Lung (tissue), 12 donors: ENCODE results near the gene SAA1. TPM values are rescaled to one million over a fixed set of nuclear protein-coding genes. Genes with fewer than 3 reads are reported as not detected.
"Not testable (repeated sequence)": the region's sequence is repeated elsewhere in the genome, so short reads cannot be mapped to it uniquely, and the experiment has no call there.

Source experiments
- ATAC-seq: fragments of 200-7000 bp; cut with Tn5 transposase; one replicate; pipeline ENCODE4 v1.9.1; 2020; ENCODE audit warnings: moderate number of reproducible peaks; ENCODE audit not compliant: insufficient read depth, low FRiP score
- DNase-seq, 3 donors: peaks; one replicate each; pipeline ENCODE4 v3.0.0-alpha.2; 2013 to 2017
- H3K27ac ChIP-seq, 2 donors: one replicate each; pipeline ENCODE4 v1.5.1; 2013; ENCODE audit warnings: mild to moderate bottlenecking in 2 of 2, moderate library complexity in 2 of 2, control low read depth in 1 of 2, inconsistent platforms in 1 of 2, low read depth in 1 of 2, low read length in 1 of 2
- H3K27me3 ChIP-seq, 3 donors: one replicate each; pipeline ENCODE4 v1.5.1; 2013; ENCODE audit warnings: low read length in 2 of 3; ENCODE audit not compliant: control insufficient read depth in 3 of 3, insufficient read depth in 3 of 3
- H3K36me3 ChIP-seq, 4 donors: one replicate each; pipeline ENCODE4 v1.5.1; 2013; ENCODE audit warnings: low read length in 4 of 4, mild to moderate bottlenecking in 1 of 4, moderate library complexity in 1 of 4; ENCODE audit not compliant: control insufficient read depth in 4 of 4, insufficient read depth in 4 of 4
- H3K4me1 ChIP-seq, 5 donors: one replicate each; pipeline ENCODE4 v1.5.1; 2013; ENCODE audit warnings: low read length in 5 of 5, mild to moderate bottlenecking in 2 of 5, moderate library complexity in 1 of 5; ENCODE audit not compliant: control insufficient read depth in 5 of 5, insufficient read depth in 5 of 5
- H3K4me3 ChIP-seq: one replicate; pipeline ENCODE4 v1.5.1; 2013; ENCODE audit warnings: mild to moderate bottlenecking, control low read depth, moderate library complexity
- H3K9ac ChIP-seq, 2 donors: one replicate each; pipeline ENCODE4 v1.5.1; 2013; ENCODE audit warnings: low read length in 2 of 2, control low read depth in 1 of 2; ENCODE audit not compliant: insufficient read depth in 1 of 2
- H3K9me3 ChIP-seq, 4 donors: one replicate each; pipeline ENCODE4 v1.5.1; 2013; ENCODE audit warnings: low read length in 3 of 4, mild to moderate bottlenecking in 1 of 4, moderate library complexity in 1 of 4; ENCODE audit not compliant: control insufficient read depth in 4 of 4, insufficient read depth in 3 of 4
- WGBS, 2 donors: extraction: QIAGEN DNeasy Blood & Tissue Kit; methylation state at CpG; one replicate each; pipeline ENCODE4 v1.1.7; 2013; 5-methylcytosine and 5-hydroxymethylcytosine counted together
- polyA plus RNA-seq, 2 donors: library from polyadenylated mRNA; stranded (reverse); fragments of 200-250 nt; gene quantifications; one replicate each; pipeline ENCODE4 v1.2.1, GENCODE V29; 2013
- total RNA-seq, 2 donors: library from RNA; depleted of rRNA in 1 of 2; stranded (reverse); fragments of >200 nt in 1 of 2; gene quantifications; one replicate each; pipeline ENCODE4 v1.2.1, GENCODE V29; 2014 to 2021
- TF ChIP-seq, protein P1 (sequence below): IDR thresholded peaks from 2 replicates; pipeline ENCODE4 v1.5.1; 2012; ENCODE audit warnings: mild to moderate bottlenecking; ENCODE audit errors: control extremely low read depth, extremely low read depth
- donor health status: control.
- donor health status: control.
- donor health status: Bipolar disorder and iron deficiency.
- donor health status: healthy.
- donor health status: DM: yes; HTN: yes; CAD: no.

The SAA1 gene
- total and polyA plus RNA-seq, 4 donors: 44.4 to 2,589 (median 204) TPM

GRCh38 chr11:18245396-18245795 lies 20.7 kb upstream of the SAA1 start:
- Histone ChIP-seq H3K9me3 (no peaks in the 10 kb centered on the region), H3K4me1 (no peaks in the 10 kb centered on the region), H3K27ac (no peak overlapping the region), H3K36me3 (no peaks in the 10 kb centered on the region), H3K9ac (no peak overlapping the region), H3K4me3 (no peak overlapping the region), H3K27me3 (no peaks in the 10 kb centered on the region)
- 68 to 75% methylated on average over 6 of the region's 6 CpGs for WGBS, 2 donors
- DNase-seq (no peak), ATAC-seq (peak; percentile 7)
- TF ChIP-seq, protein P1, sequence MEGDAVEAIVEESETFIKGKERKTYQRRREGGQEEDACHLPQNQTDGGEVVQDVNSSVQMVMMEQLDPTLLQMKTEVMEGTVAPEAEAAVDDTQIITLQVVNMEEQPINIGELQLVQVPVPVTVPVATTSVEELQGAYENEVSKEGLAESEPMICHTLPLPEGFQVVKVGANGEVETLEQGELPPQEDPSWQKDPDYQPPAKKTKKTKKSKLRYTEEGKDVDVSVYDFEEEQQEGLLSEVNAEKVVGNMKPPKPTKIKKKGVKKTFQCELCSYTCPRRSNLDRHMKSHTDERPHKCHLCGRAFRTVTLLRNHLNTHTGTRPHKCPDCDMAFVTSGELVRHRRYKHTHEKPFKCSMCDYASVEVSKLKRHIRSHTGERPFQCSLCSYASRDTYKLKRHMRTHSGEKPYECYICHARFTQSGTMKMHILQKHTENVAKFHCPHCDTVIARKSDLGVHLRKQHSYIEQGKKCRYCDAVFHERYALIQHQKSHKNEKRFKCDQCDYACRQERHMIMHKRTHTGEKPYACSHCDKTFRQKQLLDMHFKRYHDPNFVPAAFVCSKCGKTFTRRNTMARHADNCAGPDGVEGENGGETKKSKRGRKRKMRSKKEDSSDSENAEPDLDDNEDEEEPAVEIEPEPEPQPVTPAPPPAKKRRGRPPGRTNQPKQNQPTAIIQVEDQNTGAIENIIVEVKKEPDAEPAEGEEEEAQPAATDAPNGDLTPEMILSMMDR: no peak

DNA sequence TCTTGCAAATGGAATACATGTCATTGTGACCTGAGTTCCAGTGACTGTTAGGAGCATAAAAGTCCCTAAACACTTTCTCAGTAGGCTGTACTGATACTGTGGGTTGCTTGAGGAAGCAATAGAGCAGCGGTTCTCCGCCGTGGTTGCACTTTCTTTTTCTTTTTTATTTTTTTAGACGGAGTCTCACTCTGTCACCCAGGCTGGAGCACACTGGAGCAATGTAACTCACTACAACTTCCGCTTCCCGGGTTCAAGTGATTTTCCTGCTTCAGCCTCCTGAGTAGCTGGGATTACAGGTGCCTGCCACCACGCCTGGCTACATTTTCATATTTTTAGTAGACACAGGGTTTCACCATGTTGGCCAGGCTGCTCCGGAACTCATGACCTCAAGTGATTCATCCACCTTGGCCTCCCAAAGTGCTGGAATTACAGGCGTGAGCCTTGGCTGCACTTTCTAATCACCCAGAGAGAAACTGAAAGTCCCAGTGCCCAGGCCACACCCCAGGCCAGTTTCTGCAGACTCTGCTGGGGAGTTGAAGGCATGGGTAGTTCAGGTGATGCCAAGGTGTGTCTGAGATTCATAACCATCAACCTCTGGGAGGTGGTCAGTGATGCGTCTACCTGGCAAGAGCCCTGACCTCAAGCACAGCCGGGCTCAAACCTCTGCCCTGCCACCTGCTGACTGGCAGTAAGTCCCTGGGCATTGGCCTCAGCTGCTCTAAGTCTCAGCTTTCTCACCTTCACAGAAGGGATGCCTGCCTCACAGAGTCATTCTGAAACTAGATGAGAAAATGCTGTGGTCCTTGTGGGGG lies 19.5 kb upstream of the SAA1 start:
- H3K27ac ChIP-seq: not testable (repeated sequence)

DNA sequence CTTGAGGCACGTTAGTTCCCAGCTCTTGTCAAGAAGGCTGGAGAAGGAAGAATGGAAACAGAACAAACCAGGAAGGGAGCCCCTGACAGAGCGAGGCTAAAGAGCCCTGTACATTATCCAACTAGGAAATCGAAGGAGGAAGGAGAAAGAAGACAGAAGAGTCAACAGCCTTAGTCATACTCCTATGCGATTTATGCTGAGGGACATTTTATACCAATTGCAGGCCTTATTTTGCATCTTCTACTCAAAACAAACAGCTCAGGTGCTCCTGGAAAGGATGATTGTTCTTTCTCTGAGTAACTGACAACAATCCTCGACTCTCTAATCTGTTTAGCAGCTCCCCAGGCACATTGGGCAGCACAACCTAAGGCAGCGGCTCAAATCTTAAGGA lies 18.9 kb upstream of the SAA1 start:
- DNase-seq, H3K9me3 ChIP-seq, H3K36me3 ChIP-seq, H3K27ac ChIP-seq, H3K4me1 ChIP-seq, H3K27me3 ChIP-seq, ATAC-seq, H3K9ac ChIP-seq, H3K4me3 ChIP-seq: not testable (repeated sequence)
- WGBS, 2 donors: 65 to 84% methylated on average over 3 of the region's 6 CpGs

More for the DNA sequence above, 19.5 kb upstream of the SAA1 start:
- H3K4me3 ChIP-seq, H3K4me1 ChIP-seq, H3K36me3 ChIP-seq, H3K9ac ChIP-seq, H3K9me3 ChIP-seq, DNase-seq, H3K27me3 ChIP-seq, ATAC-seq: not testable (repeated sequence)
- 64 to 80% methylated on average over 10 to 11 of the region's 11 CpGs for WGBS, 2 donors

GRCh38 chr11:18248561-18248960 lies 17.5 kb upstream of the SAA1 start, which contains the start of gene SAA2:
TSS of gene SAA2 (minus strand) at chr11:18248668. CDS start at chr11:18248011, 657 bp downstream.
- Histone ChIP-seq H3K4me3 (no peak within 1 kb of the TSS), H3K36me3 (no peaks in the 10 kb centered on the region), H3K9me3 (no peaks in the 10 kb centered on the region), H3K27me3 (no peaks in the 10 kb centered on the region), H3K27ac (no peak within 1 kb of the TSS), H3K9ac (no peak within 1 kb of the TSS), H3K4me1 (no peaks in the 10 kb centered on the region)
- 54 to 61% methylated on average over 5 of the region's 5 CpGs for WGBS, 2 donors
- TF ChIP-seq, protein P1: no peak
- DNase-seq (no peak), ATAC-seq (no peak)
